ENCODE data around the gene SPTB.

The SPTB gene

DNA sequence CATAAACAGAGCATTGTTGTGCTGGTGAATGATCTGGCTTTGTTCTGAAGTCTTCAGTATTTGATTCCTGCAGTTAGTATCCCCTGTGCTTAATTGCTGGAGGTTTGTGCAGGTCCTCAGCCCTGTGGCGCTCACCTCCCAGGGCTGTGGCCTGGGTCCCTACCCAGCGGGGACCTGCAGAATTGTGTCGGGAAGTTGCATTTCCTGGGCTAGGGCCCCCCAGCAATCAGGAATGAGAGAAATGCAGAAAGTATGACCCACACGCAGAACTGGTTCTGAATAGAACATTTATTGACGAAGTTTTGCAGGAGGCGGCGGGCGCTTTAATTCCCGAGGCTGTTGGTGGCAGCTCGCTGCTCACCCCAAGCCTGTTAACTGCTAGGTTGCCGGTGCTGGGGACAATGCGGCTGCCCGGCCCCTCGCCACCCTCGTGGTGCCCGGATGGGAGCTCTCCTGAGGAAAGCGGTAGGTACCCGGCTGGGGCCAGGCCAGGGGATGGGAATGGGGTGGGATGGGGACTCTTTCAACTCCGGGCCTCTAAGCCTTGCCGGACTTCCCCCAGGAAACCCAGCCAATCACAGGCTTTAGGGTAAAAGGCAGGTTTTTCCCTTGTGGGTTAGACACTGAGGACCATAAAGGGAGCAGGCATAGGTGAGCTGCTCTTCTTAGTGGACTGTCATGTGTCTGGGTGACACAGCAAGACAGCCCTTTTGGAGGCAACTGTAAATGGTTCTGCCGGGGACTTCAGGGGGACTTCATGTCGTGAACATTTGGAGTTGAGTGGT is 163.9 kb downstream of the SPTB start:
- in situ Hi-C loops (cut with MboI; ENCODE audit: low sequenced_read_pairs, unreplicated experiment) = no loop called here
- no peak for DNase-seq (ENCODE audit: low spot score)
- TF ChIP-seq, protein P1, sequence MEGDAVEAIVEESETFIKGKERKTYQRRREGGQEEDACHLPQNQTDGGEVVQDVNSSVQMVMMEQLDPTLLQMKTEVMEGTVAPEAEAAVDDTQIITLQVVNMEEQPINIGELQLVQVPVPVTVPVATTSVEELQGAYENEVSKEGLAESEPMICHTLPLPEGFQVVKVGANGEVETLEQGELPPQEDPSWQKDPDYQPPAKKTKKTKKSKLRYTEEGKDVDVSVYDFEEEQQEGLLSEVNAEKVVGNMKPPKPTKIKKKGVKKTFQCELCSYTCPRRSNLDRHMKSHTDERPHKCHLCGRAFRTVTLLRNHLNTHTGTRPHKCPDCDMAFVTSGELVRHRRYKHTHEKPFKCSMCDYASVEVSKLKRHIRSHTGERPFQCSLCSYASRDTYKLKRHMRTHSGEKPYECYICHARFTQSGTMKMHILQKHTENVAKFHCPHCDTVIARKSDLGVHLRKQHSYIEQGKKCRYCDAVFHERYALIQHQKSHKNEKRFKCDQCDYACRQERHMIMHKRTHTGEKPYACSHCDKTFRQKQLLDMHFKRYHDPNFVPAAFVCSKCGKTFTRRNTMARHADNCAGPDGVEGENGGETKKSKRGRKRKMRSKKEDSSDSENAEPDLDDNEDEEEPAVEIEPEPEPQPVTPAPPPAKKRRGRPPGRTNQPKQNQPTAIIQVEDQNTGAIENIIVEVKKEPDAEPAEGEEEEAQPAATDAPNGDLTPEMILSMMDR (IDR thresholded peaks at IDR 0.05; ENCODE audit: borderline replicate concordance, control extremely low read depth, extremely low read depth, insufficient read depth, missing control alignments) = no peak

DNA sequence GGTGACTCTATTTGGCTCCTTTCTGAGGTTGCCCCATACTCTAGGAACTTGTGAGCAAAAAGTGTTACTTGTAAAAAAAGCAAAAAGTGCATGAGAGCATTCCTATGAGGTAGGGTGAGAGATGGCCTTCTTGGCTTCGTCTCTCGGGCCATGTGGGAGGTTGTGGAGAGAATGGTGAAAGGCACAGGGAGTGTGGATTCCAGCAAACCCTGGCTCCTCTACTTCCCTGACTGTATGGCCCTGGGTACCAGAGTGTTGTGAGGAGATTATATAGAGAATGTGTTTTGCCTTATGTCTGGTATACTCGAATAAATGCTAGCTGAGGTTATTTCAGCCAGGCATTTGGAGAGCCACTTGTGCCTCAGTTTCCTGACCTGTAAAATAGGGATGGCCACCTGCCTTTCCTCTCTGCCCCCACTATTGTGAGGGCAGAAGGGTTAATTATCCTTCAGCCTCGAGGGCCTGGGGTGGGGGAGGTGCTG is 164.5 kb downstream of the SPTB start:
- DNase-seq (ENCODE audit: low spot score) = no peak
- TF ChIP-seq, protein P1 (IDR thresholded peaks at IDR 0.05; ENCODE audit: borderline replicate concordance, control extremely low read depth, extremely low read depth, insufficient read depth, missing control alignments) = no peak
- in situ Hi-C loops (cut with MboI; ENCODE audit: low sequenced_read_pairs, unreplicated experiment) = no loop called here

DNA sequence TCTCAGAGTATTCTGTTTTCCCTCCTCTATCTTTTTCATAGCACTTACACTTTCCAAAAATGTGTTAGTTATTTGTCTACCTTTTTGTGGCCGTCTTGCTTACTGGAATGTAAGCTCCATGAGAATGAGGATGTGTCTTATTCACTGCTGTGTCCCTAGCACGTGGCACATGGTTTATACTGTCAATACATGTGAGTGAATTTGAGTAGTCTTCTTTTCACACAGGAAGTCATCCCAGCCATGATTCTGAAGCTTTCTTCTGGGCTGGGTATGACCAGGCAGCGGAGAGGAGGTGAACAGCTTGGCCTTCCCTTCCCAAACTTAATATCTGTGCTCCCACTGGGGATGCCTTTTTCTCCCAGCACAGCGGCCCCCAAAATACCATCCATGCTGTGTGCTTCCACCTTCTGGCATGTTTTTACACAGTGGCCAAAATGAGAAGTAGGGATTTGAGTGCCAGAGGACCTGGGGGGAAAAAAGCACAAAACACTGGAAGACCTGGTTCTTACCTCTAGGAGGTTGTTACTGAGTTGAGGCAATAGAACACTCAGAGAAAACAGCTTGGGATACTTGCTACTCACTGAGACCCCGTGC is 165.2 kb downstream of the SPTB start:
- no peak for DNase-seq (ENCODE audit: low spot score)
- in situ Hi-C loops (cut with MboI; ENCODE audit: low sequenced_read_pairs, unreplicated experiment) = no loop called here
- TF ChIP-seq, protein P1 (IDR thresholded peaks at IDR 0.05; ENCODE audit: borderline replicate concordance, control extremely low read depth, extremely low read depth, insufficient read depth, missing control alignments) = no peak

DNA sequence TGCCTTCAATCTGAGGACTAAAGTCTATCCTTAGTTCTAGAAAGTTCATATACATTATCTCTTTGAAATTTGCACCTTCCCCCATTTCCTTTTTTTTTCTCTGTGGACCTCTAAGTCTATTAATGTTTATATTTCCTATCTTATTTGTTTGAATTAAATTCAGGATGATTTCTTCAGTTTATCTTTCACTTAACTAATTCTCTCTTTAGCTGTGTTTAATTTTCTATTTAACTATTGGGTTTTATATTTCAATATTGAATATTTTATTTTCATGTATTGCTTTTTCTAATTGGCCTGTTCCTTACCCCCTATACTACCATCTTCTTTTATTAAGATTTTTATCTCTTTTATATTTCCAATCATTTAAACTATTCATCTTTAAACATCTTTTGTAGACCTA is 166.0 kb downstream of the SPTB start:
- TF ChIP-seq, protein P1 (IDR thresholded peaks at IDR 0.05; ENCODE audit: borderline replicate concordance, control extremely low read depth, extremely low read depth, insufficient read depth, missing control alignments) = no peak
- in situ Hi-C loops (cut with MboI; ENCODE audit: low sequenced_read_pairs, unreplicated experiment) = no loop called here
- DNase-seq (ENCODE audit: low spot score) = no peak

DNA sequence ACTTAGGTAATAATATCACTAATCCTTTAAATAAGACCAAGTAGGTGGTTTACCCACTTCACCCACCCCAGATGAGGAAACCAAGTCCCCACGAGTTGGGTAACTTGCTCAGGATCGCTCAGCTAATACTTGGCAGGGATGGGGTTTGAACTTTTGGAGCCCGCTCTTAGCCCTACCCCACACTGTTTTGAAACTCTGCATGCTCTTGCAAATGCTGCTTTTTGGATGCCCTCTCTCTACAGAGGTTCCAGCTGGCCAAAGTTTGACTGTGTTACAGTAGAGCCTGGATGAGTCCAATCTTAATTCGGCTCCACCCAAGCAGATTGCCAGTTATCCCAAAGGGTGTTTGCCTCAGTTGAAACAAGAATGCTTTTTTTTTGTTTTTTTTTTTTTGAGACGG is 168.7 kb downstream of the SPTB start:
- DNase-seq (ENCODE audit: low spot score) = no peak
- TF ChIP-seq, protein P1 (IDR thresholded peaks at IDR 0.05; ENCODE audit: borderline replicate concordance, control extremely low read depth, extremely low read depth, insufficient read depth, missing control alignments) = no peak
- in situ Hi-C loops (cut with MboI; ENCODE audit: low sequenced_read_pairs, unreplicated experiment) = no loop called here

DNA sequence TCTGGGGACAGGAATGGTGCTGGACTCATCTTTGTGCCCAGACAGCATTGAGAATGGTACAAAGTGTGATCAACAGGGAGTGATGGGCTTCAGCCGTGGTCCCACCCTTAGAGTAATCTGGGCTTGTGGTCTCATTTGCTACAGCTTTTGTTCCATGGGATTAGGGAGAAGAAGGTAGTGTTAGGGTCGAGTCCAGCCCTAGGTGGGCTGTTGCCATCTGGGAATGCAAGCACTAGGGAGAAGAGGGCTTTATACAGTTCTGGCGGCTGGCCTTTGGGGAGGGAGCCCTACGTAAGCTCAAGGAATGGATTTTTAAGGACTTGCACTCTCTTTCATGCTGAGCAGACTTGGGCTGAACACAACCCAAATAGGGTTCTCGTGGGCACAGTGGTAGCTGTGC is 170.6 kb downstream of the SPTB start:
- in situ Hi-C loops (cut with MboI; ENCODE audit: low sequenced_read_pairs, unreplicated experiment) = no loop called here
- TF ChIP-seq, protein P1 (IDR thresholded peaks at IDR 0.05; ENCODE audit: borderline replicate concordance, control extremely low read depth, extremely low read depth, insufficient read depth, missing control alignments) = no peak
- no peak for DNase-seq (ENCODE audit: low spot score)
